ENCODE results near the gene GADL1.

Gene GADL1

GRCh38 chr3:30683769-30684168, 210.7 kb downstream of the GADL1 start:
- Histone ChIP-seq H3K9me3 (ENCODE audit: low read length) (no peaks in the 10 kb centered on the region), H3K27me3 (ENCODE audit: insufficient read depth, low read length) (no peaks in the 10 kb centered on the region), H3K9me2 (ENCODE audit: low read depth, low read length) (no peaks in the 10 kb centered on the region), H4K20me1 (ENCODE audit: insufficient read depth, low read length) (no peaks in the 10 kb centered on the region), H3K27ac (ENCODE audit: low read depth, low read length, poor library complexity, severe bottlenecking) (no peak overlapping the region), H3K4me3 (ENCODE audit: low read depth, low read length, poor library complexity, severe bottlenecking) (no peak overlapping the region), H2AFZ (ENCODE audit: low read length) (no peak overlapping the region), H3K4me2 (ENCODE audit: low read length) (no peak overlapping the region), H3K79me2 (ENCODE audit: insufficient read depth, low read length) (no peaks in the 10 kb centered on the region), H3K36me3 (ENCODE audit: insufficient read depth, low read length) (peaks cover 70% of the 10 kb centered on the region), H3F3A (ENCODE audit: insufficient read depth, low read length) (no peaks in the 10 kb centered on the region), H3K9ac (ENCODE audit: low read length) (no peak overlapping the region), H3K4me1 (ENCODE audit: insufficient read depth, low read length, severe bottlenecking) (no peaks in the 10 kb centered on the region)
- no peak for TF ChIP-seq EZH2 (IDR thresholded peaks at IDR 0.05; ENCODE audit: borderline replicate concordance, low read length)

- Histone ChIP-seq H3K4me1 (ENCODE audit: insufficient read depth, low read length, severe bottlenecking) (no peaks in the 10 kb centered on the region), H3K4me2 (ENCODE audit: low read length) (no peak overlapping the region), H3K4me3 (ENCODE audit: low read depth, low read length, poor library complexity, severe bottlenecking) (no peak overlapping the region), H3K27me3 (ENCODE audit: insufficient read depth, low read length) (no peaks in the 10 kb centered on the region), H3K9ac (ENCODE audit: low read length) (no peak overlapping the region), H3K36me3 (ENCODE audit: insufficient read depth, low read length) (peaks cover 68% of the 10 kb centered on the region), H3F3A (ENCODE audit: insufficient read depth, low read length) (no peaks in the 10 kb centered on the region), H3K9me2 (ENCODE audit: low read depth, low read length) (no peaks in the 10 kb centered on the region), H4K20me1 (ENCODE audit: insufficient read depth, low read length) (no peaks in the 10 kb centered on the region), H3K27ac (ENCODE audit: low read depth, low read length, poor library complexity, severe bottlenecking) (no peak overlapping the region), H3K79me2 (ENCODE audit: insufficient read depth, low read length) (no peaks in the 10 kb centered on the region), H2AFZ (ENCODE audit: low read length) (no peak overlapping the region), H3K9me3 (ENCODE audit: low read length) (no peaks in the 10 kb centered on the region)
- TF ChIP-seq CTCF (IDR thresholded peaks at IDR 0.05; ENCODE audit: low read length) (no peak), EZH2 (IDR thresholded peaks at IDR 0.05; ENCODE audit: borderline replicate concordance, low read length) (no peak)
Measured at GRCh38 chr3:30682434-30683155, 211.9 kb downstream of the GADL1 start.

- Histone ChIP-seq H3K9me3 (ENCODE audit: low read length) (no peaks in the 10 kb centered on the region), H3K9me2 (ENCODE audit: low read depth, low read length) (no peaks in the 10 kb centered on the region), H3F3A (ENCODE audit: insufficient read depth, low read length) (no peaks in the 10 kb centered on the region), H3K79me2 (ENCODE audit: insufficient read depth, low read length) (no peaks in the 10 kb centered on the region), H3K27ac (ENCODE audit: low read depth, low read length, poor library complexity, severe bottlenecking) (no peak overlapping the region), H3K4me1 (ENCODE audit: insufficient read depth, low read length, severe bottlenecking) (no peaks in the 10 kb centered on the region), H2AFZ (ENCODE audit: low read length) (no peak overlapping the region), H3K4me3 (ENCODE audit: low read depth, low read length, poor library complexity, severe bottlenecking) (no peak overlapping the region), H3K27me3 (ENCODE audit: insufficient read depth, low read length) (no peaks in the 10 kb centered on the region), H3K36me3 (ENCODE audit: insufficient read depth, low read length) (peaks cover 71% of the 10 kb centered on the region), H3K4me2 (ENCODE audit: low read length) (no peak overlapping the region), H3K9ac (ENCODE audit: low read length) (no peak overlapping the region), H4K20me1 (ENCODE audit: insufficient read depth, low read length) (no peaks in the 10 kb centered on the region)
- TF ChIP-seq CTCF (IDR thresholded peaks at IDR 0.05; ENCODE audit: low read length) (no peak), EZH2 (IDR thresholded peaks at IDR 0.05; ENCODE audit: borderline replicate concordance, low read length) (no peak)
Measured at GRCh38 chr3:30681649-30682211, 212.7 kb downstream of the GADL1 start.

All from OCI-LY1 (cell line).